GM21526 (cell line): ENCODE measurements around the gene IL4I1.

Experiments used
- ATAC-seq: cut with Tn5 transposase; IDR thresholded peaks from one replicate; pipeline ENCODE4 v1.9.1; 2021; ENCODE audit warnings: moderate library complexity; ENCODE audit not compliant: unreplicated experiment, low FRiP score

Gene IL4I1

DNA sequence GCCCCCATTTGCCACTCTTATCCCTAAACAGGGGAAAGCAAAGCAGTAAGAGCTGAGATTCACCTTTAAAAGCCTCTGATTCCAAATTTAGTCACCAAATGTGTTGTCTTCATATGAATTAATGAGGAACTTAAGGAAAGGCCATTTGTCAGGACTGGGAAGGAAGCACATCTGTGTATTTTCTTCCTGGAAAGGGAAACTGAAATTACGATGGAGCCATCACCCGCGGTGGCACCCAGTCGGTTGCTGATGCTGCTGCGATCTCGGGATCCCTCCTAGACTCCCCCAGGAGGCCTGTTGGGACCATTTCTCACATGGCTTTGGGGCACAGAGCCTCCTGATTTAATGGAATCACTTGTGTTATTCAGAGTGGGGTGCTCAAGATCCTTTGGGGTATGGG is 7.4 kb upstream of the IL4I1 start:
- no peak for ATAC-seq

DNA sequence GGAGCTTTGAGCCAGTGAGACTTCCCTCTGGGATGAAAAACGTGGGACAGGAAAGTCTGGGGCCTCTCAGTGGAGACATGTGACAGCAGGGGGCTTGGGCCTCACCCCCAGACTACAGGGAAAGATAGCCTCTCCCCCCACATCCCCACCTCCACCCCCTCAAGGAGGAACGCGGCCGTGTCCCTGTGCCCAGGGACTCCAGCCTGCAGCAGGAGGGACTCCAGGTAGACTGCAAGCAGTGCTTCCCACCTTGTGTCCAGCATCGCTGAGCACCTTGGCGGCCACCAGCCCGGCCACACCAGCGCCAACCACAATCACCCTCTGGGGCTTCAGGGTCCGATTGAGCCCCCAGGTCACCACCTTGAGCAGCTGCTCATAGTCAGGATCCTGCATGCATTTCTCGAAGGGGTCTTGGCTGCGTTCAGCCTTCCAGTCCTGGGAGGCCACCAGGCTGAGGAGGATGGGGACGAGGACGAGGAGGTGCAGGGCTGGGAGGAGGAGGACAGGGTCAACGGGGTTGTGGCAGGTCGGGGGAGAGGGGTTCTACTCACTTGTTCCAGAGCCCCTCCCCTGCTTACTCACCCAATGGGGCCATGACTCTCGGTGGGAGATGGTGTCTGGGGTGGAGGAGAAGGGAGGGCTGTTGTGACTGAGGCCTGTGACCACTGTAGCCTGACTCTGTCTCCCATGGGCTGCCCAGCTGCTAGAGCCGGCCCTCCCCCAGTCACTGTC is 955 bp downstream of the IL4I1 start:
- no peak for ATAC-seq

DNA sequence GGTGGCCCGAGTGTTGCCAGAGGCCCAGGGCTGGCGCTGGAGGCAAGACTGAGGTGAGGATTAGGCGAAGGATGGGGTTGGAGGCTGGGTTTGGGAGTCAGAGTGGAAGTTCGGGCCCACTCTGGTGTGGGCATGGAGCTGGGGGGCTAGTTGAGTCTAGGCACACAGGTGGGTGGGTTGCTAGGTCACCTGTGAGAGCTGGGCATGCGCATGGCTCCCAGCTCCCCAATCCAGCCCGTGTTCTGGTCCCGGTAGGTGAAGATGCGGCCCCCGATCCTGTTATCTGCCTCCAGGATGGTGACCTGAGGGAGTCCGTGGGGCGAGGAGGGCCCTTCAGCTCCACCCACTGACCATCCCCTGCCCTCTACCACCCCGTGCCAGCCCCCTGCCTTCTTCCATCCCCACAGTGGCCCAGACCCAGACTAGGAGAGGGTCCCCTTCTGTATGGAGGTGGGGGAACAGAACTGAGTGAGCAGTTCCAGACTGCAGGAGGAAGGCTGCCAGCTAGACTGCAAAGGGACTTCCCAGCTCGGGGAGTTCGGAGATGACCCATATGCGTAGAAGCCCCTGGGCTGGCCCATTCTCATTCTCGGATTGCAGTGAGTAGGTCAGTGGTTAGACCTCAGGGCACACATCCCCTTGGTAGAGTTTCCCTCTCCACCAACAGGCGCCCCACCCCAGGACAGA is 1.7 kb downstream of the IL4I1 start:
- ATAC-seq, result no peak

DNA sequence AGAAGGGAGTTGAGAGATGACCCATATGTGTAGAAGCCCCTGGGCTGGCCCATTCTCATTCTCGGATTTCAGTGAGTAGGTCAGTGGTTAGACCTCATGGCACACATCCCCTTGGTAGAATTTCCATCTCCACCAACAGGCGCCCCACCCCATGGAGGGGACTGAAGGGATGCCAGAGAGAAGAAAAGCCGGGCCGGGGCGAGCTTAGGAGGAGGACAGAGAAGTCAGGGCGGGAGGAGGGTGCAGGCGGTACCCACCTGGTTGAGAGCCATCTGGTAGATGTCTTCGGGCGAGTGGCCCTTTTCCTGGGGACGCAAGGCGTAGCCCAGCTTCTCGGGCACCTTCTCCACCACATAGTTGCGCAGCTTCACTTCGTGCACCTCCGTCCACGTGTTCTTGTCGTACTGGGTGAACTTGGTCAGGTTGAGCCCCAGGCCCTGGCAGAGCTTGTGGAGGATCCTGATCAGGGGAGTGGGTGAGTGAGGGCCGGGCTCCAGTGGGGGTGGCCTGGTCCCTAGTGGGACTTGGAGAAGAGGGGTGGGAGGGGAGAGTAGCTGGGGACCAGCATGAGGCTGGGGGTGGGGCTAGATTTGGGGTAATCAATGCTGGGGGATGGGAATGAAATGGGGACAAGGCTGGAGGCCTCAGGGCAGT is 2.5 kb downstream of the IL4I1 start:
- no peak for ATAC-seq

DNA sequence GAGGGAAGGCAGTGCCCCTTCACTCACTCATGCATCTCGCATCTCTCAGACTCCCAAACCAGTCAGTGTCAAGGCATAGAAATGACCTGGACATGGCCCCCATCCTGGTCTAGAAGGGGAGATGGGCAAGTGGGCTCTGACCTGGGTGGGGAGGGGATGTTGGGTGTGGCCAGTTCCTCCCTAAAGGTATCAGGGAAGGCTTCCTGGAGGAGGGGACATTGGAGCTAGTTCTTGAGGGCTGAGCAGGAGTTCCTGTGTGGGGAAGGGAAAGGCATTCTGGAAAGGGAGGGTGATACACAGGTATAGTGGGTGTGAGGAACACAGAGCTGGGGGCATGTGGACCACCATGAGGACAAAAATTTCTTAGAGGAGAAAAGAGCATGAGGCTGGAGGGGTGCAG is 4.0 kb downstream of the IL4I1 start:
- ATAC-seq, result no peak

DNA sequence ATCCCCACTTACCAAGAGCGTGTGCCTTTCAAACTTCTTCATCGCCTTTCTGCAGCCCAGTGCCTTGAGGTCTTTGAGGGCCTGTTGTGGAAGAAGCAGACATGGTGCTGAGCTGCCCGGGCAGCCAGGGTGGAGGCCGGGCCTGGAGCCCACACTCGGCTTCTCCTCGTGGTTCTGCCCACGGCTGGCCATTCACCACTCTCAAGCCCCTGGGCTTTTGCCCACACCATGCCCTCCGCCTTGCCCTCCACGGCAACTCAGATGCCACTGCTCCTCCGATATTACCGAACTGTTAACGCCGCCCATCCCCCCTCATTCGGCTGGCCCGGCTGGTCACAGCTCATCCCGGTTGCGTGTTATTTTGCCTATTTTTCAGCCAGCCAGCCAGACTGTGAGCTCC is 5.3 kb downstream of the IL4I1 start:
- ATAC-seq, result no peak

DNA sequence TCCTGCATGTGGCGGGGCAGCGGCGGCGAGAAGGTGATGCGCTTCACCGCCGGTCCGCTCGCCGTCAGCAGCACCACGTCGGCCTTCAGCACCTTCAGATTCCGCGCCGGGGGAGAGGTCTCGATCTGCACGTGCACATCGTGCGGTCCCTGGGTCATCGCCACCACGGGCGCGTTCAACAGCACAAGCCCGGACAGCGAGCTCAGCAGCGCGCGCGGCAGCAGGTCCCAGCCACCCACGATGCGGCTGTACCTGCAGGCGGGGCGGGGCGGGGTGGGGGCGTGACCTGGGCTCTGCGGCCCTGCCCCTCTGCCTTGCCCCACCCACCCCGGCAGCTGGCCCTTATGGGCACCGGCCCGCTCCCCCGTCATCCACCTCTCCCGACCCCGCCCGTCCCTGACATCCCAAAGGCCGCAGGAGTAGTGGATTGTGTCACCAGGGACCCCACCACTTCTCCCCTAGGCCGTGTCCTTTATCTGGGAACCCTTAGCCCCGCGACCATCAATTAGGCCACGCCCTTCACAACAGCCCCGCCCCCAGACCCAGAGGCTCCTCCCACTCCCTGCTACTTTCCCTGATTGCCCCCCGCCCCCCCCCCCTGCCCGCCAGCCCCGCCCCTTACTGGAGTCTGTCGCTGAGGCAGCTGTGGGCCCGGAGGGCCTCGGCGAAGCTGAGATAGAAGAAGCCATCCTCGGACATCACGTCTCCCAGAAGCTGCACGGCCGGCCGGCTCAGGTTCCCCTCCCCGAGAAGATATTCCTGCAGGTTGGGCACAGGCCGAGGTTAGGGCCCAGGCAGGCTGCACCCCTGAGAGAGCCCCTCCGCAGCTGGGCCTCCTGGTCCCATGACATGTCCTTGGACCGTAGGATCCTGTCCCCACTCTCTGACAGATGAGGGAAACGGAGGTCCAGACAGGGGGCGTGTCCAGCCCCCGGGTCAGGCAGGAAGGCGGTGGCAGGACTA is 6.1 kb downstream of the IL4I1 start:
- ATAC-seq, result no peak

DNA sequence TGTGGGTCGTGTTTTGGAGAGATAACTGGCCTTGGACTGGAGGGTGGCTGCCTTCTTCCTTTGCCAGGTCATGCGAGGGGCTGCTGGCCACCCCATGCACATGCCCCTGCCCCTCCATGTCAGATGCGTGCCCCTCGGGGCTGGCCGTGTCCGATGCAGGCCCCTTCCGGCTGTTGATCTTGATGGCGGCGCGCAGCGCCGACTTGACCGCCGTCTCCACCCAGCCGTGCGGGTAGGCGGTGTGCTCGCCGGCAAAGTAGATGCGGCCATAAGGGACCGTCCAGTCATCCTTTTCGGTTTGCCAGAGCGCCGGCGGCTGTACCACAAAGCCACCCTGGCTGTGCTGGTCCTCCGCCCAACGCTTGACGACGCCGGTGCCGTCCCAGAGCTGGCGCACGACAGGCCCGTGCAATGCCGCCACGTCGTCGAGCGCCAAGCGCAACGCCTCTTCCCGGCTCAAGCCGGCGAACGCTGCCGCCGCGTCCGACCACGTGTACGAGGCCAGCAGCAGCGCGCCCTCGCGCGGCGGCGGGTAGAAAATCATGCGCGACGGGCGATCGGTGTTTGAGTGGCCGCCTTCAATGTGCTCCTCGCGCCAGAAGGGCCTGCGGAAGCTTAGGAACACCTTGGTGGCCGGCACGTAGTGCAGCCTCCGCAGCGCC is 6.9 kb downstream of the IL4I1 start:
- ATAC-seq, result no peak

DNA sequence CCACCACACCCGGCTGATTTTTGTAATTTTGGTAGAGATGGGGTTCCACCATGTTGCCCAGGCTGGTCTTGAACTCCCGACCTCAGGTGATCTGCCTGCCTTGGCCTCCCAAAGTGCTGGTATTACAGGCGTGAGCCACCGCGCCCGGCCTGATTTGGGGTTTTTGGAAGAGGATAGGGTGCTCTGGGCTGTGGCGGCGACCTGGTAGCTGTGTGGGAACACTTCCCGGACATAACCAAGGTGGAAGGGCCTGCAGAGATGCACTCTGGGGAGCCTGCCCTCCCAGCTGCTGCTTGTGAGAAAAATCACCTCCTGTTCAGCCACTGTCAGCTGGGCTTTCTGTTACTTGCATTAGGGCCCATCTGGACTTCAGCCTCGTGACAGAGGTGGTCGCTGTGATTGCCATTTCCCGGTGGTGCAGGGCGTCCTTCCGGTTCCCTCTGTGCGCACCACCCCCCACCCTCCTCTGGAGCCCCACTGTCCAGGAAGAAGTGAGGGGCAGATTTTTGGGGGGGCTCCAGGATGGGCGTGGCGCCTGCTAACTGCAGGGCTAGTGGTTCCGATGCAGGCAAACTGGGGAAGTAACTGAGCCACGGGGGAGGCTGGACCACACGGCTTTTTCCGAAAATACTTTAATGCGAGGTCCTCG is 7.5 kb downstream of the IL4I1 start:
- no peak for ATAC-seq

DNA sequence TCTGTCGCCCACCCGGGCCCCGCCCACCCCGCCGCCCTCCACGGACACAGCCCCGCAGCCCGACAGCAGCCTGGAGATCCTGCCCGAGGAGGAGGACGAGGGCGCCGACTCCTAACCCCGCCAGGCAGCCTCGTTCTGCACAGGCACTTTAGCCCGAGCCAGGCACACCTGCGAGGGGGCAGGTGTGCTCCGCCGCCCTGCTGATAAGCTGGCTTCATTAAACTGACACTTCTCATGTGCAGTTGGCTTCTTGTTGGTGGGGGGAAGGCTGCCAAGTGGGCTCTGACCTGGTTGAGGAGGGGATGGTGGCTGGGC is 8.2 kb downstream of the IL4I1 start:
- ATAC-seq, result no peak

DNA sequence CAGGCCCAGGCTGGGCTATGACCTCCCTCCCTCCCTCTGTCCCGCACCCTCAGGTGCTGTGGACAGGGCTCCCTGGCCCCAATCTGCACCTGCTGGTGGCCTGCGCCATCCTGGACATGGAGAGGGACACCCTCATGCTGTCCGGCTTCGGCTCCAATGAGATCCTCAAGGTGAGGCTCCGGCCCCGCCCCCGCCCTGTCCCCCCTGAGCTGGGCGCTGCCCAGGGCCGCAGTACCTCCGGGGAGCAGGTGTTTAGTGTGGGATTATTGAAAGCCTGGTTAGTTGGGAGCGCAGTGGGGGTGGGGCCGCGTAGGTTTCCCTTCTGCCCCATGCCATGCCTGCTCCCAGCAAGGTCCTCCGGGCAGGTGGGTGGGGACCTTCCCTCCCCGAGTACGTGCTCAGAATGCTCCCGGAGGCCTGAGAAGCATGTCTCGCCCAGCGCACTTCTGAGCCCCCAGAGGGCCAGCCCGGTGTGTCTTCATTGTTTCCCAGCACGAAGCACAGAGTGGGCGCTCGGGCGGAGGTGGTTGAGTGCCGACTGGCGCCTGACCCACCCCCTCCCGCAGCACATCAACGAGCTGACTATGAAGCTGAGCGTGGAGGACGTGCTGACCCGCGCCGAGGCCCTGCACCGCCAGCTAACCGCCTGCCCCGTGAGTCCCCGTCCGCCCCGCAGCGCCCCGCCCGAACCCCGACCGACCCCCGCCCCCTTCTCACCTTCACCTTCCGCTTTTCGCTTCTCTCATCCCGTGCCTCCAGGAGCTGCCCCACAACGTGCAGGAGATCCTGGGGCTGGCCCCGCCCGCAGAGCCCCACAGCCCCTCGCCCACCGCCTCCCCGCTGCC is 8.8 kb downstream of the IL4I1 start:
- ATAC-seq, result no peak

DNA sequence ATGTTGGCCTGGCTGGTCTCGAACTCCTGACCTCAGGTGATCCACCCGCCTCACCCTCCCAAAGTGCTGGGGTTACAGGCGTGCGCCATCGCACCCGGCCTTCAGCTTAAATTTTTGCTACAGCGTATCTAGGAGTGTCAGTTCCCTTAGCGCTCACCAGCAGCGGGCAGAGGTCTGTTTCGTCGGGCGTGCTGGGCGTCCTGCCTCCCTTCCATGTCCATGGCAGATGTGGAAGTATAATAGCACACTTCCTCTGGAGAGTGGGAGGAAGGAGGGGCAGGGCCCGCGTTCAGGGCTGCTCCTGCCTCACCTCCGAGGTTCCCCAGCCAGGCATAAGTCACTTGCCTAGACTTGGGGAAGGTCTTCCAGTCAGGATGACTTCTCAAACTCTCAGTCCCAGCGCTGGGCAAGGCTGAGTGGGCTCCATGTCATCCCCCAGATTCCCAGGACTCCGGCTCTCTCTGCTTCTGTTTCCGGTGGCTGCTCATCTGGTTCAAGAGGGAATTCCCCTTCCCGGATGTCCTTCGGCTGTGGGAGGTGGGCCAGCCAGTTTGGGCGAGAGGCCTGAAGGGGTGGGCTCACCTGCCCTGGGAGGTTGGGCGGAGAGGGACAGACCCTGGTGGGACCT is 9.5 kb downstream of the IL4I1 start:
- no peak for ATAC-seq

DNA sequence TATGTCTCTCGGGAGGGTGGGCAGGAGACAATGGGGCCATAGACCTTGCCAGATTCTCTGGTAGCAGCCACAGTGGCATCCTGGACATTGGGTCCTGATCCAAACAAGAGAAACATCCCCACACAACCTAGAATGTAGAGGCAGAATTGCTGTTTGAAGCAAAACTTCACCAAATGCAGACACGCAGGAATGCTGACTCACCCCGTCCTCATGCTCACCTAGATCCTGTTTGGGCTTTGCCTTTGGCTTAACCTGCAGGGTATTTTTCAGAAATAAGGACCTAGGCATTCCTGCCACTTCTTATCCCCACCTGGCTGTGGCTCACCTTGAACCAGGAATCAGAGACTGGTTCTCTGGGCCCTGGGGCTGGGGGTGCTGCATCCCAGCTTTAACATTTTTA is 11.9 kb downstream of the IL4I1 start:
- no peak for ATAC-seq

DNA sequence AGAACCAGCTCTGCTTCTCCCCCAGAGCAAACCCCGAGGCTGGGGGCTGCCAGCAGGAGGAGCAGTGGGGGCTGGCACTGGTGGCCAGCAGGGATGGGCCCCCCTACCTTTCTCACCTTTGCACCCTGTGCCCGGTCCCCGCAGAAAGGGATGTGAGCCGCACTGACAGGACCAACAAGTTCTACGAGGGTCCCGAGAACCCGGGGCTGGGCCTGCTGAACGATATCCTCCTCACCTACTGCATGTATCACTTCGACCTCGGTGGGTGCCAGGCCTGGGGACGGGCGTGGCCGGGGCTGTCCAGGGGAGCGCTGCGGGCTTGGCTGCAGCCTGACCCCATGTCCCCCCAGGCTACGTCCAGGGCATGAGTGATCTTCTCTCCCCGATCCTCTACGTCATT is 12.6 kb downstream of the IL4I1 start:
- ATAC-seq, result no peak

DNA sequence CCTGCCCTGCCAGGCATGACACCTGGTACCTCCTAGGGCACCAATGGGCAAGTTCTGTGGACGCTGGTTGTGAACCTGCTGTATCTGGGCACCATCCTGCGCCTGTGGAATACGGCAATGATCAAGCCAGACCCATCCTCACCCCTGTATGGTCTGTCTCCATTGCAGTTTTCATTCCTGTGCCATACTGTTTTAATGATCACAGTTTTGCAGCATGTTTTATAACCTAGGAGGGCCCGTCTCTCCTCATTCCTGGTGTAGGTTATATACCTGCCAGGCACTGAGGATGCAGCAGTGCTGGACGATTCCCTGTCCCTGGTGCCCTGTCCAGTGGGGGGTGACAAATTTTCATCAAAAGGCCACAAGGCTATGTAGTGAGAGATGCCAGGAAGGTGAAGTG is 13.6 kb downstream of the IL4I1 start:
- no peak for ATAC-seq

DNA sequence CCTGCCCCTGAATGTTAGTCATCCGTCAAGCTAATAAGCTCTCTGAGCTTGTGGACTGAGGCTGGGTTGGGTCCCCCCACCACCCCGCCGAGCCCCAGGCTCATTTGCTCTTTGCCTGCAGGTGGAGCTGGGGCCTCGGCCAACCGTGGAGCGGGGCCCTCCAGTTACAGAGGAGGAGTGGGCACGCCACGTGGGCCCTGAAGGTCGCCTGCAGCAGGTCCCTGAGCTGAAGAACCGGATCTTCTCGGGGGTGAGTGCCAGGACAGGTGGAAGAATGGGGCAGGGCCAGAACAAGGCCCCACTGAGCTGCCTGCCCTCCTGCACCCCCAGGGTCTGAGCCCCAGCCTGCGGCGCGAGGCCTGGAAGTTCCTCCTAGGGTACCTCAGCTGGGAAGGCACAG is 14.0 kb downstream of the IL4I1 start:
- no peak for ATAC-seq

DNA sequence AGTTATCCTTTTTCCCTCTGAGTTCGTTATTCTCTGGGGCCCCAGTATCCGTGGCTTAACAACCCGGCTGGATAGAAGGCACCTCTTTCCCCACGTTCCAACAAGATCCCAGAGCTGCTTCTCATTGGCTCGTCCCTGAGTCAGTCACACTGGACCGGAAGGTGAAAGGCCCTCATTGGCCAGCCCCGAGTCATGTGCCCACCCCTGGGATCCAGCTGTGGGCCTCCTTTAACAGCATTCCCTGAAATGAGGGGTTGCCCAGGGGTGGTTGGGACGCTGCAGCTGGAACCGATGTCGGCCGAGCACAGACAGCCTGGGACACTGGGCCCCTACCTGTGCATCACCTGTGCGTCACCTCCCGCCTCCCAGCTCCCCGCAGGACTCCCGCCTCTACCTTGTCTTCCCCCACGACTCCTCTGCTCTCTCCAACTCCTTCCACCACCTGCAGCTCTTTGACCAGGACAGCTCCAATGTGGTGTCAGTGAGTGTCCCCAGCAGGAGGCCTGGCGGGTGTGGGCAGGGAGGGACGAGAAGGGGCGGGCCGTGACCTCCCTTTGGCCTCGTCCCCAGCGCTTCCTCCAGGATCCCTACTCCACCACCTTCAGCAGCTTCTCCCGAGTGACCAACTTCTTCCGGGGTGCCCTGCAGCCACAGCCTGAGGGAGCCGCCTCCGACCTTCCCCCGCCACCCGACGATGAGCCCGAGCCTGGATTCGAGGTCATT is 14.9 kb downstream of the IL4I1 start:
- ATAC-seq, result no peak

DNA sequence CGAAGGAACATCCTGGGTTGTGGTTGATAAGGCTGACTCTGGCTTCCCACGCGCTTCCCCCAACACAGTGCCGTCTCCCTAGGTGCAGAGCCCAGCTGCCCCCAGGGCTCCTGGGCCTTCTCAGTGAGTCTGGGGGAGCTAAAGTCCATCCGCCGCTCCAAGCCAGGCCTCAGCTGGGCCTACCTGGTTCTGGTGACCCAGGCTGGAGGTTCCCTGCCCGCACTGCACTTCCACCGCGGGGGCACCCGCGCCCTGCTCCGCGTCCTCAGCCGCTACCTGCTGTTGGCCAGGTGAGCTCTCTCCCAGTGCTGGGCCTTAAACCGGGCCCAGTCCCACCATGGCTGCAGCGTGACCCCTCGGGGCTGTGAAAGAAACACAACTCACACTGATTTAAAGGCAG is 15.5 kb downstream of the IL4I1 start:
- ATAC-seq, result no peak
